NOMO-1 treated with dmso at 0.1 percent for 144 hours (cell line): ENCODE results near the gene NAT16.
"Not testable (repeated sequence)": the region's sequence is repeated elsewhere in the genome, so short reads cannot be mapped to it uniquely, and the experiment has no call there.

Experiments used
- DNase-seq: peaks from one replicate; lab custom pipeline; 2025; ENCODE audit not compliant: unreplicated experiment; lab: John Stamatoyannopoulos, UW

Gene NAT16

DNA sequence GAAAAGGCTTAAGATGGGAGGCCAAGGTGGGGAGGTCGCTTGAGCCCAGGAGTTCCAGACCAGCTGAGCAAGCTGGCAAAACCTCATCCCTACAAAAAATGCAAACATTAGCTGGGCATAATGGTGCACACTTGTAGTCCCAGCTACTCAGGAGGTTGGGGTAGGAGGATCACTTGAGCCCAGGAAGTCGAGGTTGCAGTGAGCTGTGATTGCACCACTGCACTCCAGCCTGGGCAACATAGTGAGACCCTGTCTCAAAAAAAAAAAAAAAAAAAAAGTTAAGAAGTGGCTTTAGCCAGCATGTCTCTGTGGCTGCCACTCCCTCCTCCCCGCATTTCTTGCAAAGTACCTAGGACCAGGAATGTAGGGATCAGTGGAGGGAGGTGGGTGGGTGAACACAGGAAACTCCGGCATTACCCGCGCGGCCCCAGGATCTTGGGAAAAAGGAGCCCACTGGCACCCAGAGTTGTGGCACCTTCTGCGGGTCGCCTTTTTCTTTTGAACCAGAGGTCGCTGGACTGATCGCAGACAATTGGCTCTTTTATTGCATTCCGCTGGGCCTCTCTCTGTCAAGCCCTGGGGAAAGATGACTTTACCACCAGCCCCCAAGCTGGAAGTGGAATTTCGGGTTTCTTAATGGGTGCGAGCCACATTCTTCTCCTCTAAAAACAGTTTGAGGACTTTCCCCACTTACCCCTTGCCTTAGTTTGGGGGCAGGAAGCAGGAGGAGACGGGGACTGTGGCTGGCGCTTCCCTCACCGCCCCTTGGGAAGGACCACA, 18.2 kb downstream of the NAT16 start:
- no peak for DNase-seq

DNA sequence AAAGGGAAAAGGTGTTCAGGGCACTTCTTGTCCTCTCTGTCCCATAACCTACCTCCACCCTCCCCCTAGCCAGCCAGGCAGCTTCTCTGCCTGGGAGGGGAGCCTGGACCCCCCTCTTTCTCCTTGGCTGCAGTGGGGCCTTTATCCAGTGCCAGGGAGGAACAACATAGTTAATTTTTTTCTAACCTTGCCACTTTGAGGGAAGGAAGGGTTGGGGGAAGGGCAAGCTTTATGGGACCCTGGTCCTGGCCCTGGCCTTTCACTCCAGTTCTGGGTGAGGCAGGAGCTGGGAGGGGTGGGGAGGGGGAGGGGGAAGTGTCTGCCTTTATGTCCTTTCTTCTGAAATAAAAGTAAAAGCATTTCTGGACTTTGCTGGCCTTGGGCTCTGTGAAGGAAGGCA, 19.2 kb downstream of the NAT16 start:
- DNase-seq = no peak

DNA sequence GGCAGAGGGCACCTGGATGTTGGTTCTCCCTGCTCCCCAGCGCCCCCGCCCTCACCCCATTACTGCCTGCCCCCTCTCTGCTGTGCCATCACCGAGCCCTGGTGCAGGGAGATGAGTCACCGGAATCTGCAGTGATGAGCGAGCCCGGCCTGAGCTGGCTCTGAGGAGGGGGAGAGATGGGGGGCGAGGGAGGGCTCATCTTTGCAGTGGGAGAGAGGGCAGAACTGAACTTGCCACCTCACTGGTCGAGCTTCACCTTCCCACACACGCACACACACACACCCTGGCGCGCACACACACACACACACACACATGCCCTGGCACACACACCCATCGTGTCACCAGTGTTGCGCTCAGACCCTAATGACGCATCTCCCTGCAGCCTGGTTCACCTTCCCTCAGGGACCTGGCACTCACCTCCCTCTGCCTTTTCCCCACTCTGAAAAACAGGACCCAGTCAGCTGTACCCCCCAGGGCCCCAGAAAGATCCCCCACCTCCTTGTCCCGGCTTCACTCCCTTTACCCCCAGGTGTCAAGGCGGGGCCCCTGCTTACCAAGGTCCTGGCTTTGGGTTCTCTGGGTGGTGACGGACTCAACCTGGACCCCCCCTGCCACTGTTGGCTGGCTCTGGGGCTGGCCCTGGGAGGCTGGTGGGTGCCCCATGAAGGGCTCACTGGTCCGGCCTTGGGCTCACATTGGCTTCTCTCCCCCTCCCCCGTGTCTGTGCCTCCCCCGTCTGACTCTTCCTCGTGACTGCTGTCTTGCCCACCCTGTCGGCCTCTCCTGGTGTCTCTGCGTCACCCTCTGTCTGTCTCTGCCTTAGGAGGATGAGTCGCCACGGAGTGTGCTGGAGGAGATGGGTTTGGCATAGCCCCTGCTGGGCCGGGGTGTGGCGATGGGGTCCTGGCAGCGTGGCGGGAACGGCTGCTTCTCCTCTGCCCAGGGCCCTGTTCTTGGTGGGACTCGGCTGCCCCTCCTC, 20.1 kb downstream of the NAT16 start:
- no peak for DNase-seq

DNA sequence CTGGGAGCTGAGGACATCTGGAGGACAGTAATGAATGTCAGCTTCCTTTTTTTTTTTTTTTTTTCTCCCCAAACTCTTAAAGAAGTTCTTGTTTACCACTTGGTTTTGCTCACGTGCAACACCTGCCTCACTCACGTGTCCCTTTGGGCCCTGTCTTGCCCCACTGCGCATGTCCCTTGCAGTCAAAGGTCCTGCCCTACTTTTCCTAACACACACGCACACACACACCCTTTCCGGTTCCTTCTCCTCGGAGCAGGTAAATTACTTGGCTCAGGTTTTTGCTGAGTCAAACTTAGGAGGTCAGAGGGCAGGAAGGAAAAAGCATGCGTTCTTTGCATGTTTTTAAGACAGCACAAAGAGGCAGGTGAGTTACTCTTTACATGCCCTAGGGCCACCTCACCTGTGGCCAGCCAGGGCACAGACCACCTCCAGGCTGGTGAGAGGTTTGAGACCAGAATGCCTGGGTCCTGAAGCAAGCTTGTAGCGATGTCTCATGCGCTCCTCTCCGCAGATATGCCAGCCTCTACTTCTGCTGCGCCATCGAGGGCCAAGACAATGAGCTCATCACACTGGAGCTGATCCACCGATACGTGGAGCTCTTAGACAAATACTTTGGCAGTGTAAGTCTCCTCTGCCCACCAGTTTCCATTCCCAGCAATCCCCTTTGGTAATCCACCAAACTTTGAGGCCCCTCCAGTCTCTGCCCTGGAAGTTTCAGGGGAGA, 23.1 kb downstream of the NAT16 start:
- DNase-seq = no peak

DNA sequence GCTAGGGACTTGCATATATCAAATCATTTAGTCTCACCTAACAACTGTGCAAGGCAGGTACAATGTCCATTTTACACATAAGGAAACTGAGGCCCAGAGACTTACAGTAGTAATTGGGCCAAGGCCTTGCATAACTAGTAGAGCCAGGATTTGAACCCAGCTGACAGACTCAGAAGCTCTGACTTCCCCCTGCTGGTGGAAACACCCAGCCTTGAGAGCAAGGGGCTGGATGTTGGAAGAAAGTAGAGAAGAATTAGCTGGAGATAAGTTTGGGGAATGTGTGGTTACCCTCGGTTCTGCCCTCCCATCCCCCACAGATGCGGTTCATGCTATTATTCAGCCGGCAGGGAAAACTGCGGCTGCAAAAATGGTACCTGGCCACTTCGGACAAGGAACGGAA, 23.8 kb downstream of the NAT16 start:
- no peak for DNase-seq

DNA sequence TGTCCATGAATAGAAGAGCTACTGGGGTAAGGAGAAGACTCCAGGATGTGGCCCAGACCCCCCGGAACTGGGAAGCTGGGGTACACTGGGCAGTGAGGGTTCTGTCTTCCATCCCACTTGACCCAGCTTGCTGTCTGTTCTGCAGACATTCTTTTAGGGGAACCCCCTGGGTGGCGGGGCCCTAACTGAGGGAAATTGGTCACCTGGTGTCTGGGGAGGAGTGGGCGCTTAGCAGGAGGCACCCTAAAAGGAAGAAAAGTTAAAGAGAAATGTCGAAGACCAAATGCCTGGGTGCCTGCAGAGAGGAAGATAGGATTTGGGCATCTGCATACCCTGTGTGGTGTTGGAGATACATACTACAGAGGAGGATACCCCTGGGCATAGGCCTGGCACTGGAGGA, 24.8 kb downstream of the NAT16 start:
- no peak for DNase-seq

DNA sequence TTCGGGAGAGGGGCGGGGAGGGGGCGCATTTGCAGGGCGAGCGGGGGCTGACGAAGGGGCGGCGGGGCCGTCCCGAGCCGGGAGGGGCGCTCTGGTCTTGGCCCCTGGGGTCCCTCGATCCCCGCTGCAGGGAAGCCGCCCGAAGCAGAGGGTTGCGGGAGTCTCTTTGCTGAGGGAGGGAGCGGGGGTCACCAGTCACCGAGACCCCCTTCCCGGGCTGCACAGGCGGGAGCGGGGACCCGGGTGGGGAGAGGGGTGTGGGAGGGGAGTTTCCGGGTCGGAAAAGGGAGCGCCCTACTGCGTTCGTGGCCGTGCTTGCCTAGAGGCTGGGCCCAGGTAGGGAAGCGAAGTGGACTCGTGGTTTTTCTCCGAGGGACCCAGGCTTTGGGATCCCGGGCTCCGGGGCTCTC, 25.4 kb downstream of the NAT16 start:
- DNase-seq = no peak

DNA sequence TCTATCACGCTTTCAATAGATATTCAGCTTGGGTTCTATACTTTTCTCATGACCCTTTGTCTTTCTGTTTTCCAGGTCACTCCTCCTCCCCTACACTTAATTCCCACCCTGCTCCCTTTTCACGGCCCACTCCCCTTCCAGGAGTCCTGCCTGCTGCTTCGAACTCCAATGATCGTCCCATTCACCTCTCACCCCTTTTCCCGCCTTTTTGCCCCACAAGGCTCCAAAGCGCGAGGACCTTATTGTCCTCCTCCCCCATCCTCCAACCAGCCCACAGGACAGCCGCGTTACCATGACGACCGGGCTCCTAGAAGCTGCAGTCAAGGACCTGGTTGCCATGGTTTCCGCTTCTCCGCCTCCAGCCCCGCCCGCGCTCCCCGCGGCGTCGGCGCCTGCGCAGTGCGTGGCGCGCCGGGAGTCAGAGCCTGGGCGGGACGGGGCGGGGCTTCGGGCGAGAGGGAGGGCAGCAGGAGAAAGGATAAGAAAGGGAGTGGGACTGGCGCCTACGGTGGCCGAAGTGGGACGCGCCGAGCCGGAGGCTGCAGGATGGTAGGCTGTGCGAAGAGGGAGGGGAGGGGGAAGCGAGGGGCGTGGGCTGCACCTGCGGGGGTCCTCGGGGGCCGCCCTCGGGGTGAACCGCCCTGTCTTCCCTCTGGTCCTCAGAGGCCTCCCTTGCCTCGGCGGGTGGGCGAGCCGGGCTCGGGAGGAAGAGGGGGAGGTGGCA, 26.0 kb downstream of the NAT16 start, which contains the start of gene AP1S1:
TSS of gene AP1S1 (plus strand) at position 508 of the 724 bp plus-strand sequence. CDS start at position 547, 39 bp downstream.
- peak; percentile 91 for DNase-seq

DNA sequence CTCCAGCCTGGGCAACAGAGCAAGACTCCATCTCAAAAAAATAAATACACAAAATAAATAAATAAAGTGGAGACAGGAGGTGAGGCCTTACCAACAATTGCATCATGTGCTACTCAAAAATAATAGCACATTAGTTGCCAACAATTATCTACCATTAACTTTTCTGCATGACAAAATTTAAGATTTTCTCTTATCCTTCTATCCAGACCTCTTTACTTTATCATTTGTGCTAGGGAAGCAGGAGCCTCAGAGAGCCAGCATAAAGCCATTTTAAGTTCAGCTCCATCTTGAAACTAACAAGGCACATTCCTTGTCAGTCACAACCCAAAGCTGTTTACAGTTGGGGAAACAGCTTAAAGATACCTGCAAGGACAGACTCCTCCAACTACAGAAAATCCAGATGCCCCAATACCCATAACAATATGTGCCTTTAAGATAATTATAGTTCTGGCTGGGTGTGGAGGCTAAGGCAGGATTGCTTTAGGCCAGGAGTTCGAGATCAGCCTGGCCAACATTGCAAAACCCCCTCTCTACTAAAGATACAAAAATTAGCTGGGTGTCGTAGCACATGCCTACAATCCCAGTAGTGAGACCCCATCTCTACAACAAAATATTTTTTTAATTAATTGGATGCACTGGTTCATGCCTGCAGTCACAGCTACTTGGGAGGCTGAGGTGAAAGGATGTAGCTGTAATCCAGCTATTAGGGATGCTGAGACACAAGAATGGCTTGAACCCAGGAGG, 28.0 kb downstream of the NAT16 start:
- DNase-seq = no peak

DNA sequence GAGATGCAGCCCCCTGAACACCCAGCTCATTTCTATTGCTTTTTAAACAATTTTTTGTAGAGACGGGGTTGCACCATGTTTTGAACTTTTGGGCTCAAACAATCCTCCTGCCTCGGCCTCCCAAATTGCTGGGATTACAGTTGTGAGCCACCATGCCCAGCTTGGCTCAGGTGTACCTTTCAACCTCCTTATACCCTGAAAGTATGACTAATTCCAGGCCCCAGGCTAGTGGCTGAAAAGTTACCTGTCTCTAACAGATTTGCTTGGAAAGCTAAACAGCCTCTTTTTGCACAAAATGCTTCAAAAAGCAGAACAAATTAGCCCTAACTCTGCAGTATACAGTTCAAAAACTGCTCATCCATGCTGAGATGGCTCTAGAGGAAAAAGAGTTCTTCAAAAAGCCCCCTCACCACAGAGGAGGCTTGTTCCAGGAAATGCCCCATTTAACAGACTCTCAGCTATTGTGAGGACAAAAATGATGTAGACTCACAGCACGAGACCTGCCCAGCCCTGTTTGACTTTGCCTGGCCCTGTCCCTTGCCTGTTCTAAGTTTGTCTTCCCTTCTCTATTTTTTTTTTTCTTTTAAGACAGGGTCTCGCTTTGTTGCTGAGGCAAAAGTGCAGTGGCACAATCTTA, 39.2 kb downstream of the NAT16 start:
- DNase-seq = no peak

DNA sequence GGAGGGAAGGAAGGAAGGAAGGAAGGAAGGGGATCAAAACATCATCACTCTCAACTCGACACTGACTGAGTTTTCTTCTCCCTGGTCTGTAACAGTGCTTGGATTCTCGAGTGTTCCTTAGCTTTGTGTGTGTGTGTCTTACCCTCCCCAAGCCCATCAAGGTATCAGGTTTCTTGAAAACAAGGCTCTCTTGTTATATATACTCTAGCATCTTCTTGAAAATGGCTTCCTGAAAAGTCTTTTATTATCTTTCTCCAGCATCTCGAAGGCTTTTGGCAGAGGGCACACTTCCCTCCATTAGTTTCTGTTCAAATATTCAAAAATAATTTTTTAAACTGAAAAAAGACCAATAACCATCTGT, 39.8 kb downstream of the NAT16 start:
- no peak for DNase-seq

DNA sequence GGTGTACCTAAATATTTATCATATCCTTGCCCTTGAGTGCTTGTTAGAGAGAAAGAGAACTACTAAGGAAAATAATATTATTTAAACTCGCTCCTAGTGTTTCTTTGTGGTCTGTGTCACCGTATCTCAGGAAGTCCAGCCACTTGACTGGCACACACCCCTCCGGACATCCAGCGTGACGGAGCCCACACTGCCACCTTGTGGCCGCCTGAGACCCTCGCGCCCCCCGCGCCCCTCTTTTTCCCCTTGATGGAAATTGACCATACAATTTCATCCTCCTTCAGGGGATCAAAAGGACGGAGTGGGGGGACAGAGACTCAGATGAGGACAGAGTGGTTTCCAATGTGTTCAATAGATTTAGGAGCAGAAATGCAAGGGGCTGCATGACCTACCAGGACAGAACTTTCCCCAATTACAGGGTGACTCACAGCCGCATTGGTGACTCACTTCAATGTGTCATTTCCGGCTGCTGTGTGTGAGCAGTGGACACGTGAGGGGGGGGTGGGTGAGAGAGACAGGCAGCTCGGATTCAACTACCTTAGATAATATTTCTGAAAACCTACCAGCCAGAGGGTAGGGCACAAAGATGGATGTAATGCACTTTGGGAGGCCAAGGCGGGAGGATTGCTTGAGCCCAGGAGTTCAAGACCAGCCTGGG, 41.8 kb downstream of the NAT16 start:
- peak; percentile 91 for DNase-seq

DNA sequence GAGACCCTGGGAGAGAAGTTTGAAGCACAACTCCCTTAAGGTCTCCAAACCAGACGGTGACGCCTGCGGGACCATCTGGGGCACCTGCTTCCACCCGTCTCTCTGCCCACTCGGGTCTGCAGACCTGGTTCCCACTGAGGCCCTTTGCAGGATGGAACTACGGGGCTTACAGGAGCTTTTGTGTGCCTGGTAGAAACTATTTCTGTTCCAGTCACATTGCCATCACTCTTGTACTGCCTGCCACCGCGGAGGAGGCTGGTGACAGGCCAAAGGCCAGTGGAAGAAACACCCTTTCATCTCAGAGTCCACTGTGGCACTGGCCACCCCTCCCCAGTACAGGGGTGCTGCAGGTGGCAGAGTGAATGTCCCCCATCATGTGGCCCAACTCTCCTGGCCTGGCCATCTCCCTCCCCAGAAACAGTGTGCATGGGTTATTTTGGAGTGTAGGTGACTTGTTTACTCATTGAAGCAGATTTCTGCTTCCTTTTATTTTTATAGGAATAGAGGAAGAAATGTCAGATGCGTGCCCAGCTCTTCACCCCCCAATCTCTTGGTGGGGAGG, 42.4 kb downstream of the NAT16 start:
- no peak for DNase-seq

DNA sequence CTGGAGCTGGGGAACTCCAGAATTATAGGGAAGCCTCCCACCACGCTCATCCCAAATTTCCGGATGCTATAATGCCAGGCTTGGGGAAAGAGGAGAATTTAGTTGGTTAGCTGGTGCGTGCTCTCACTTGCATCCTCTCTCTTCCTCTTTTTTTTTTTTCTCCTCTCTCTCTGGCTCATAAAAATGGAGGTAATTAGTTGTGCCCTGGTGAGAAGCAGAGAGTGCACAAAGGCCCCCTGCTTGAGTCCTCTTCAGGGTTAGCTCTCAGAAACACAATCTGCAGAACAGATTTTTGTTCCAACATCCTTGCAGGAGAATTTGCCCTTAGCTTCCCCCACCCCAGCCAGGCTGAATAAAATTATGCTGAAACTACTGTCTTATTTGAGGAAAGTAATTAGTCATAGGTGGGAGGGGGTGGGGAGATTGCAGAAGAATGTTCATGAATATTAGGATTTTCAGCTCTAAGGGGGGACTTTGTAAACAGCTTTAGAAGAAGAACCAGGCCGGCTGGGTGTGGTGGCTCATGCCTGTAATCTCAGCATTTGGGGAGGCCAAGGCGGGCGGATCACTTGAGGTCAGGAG, 45.6 kb downstream of the NAT16 start:
- peak; percentile 58 for DNase-seq

DNA sequence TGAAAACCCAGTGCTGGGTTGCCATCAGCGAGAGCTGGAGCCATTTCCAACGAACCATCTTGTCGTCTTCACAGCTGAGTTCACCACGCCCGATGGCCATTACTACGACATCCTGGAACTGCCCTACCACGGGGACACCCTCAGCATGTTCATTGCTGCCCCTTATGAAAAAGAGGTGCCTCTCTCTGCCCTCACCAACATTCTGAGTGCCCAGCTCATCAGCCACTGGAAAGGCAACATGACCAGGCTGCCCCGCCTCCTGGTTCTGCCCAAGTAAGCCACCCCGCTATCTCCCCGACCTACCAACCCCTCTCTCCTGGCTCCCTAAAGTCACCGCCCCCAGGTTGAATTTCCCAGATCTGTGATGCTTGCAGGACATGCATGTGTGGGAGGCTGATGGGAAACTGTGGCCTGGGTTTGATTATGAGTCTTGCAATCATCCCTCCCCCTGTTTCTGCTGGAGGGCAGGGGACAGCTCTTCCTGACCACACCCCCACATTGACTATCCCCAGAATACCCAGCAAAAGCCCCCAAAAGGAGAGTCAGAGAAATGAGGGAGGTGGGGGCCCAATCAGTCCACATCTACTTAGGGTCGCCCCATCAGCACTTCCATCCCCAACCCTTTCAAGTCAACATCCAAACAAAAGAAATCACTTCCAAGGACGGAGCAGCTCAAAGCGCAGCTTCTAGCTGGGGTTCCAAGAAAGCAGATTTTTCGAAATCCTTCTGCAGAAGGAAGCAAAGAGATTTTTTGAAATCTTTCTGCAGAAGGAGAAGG, 46.3 kb downstream of the NAT16 start:
- no peak for DNase-seq

DNA sequence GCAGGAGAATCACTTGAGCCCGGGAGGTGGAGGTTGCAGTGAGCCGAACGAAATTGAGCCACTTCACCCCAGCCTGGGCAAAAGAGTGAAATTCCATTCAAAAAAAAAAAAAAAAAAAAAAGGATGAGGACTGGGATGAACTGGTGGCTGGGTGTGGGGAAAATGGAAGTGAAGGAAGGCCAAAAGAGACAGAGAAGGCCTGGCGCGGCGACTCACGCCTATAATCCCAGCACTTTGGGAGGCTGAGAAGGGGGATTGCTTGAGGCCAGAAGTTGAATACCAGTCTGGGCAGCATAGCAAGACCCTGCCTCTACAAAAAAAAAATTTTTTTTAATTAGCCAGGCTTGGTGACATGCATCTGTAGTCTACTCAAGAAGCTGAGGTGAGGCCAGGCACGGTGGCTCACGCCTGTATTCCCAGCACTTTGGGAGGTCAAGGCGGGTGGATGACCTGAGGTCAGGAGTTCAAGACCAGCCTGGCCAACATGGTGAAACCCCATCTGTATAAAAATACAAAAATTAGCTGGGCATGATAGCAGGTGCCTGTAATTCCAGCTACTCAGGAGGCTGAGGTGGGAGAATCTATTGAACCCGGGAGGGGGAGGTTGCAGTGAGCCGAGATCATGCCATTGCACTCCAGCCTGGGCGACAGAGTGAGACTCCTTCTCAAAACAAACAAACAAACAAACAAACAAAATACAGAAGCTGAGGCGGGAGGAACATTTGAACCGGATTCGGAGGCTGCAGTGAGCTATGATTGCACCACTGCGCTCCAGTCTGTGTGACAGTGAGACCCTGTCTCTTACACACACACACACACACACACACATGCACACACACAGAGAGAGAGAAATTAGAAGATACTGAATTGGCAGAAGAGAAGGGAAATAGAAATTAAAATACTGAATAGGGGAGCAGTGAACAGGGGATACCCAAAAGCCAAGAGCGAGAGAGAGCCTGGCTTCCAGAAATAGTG, 47.2 kb downstream of the NAT16 start:
- not testable (repeated sequence) for DNase-seq
